Ovary (tissue), 3 donors: Measurements from ENCODE around the gene CCR6.
"Not testable (repeated sequence)": the region's sequence is repeated elsewhere in the genome, so short reads cannot be mapped to it uniquely, and the experiment has no call there.

Source experiments
- EP300 ChIP-seq: sonication (generic); formaldehyde crosslinking; IDR thresholded peaks from one replicate; pipeline ENCODE4 v1.6.1; 2017; ENCODE audit warnings: antibody characterized with exemption
- POLR2A ChIP-seq: fragments of 450-650 bp; IDR thresholded peaks from one replicate; pipeline ENCODE4 v1.6.1; 2017; ENCODE audit warnings: antibody characterized with exemption, mild to moderate bottlenecking, moderate library complexity
- TF ChIP-seq, protein P1 (sequence below), 3 donors: fragments of 450-650 bp in 2 of 3; fragments of 200-600 bp in 1 of 3; IDR thresholded peaks; one replicate each; pipeline versions ENCODE4 v1.5.1 to v1.8.0; 2016 to 2022; ENCODE audit warnings: antibody characterized with exemption in 3 of 3, mild to moderate bottlenecking in 1 of 3
- donor health status: DM: no; HTN: no; CAD: no.

DNA sequence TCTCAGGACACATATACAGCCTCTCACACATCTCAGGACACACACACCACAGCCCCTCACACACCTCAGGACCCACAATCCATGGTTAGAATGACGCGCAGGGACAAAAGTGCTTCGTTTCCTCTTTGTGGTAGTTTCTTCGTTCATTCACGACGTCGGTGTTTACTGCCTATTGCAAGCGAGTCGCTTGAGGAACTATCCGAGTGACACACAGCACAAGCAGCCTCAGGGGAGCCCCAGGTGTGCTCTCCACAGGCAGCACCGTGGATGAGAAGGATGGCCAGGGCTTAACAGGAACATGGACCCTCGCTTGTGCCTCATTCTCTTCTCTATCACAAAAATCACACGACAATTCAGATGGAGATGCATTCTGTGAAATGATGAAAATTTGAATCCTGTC is 47.0 kb downstream of the CCR6 start:
- not testable (repeated sequence) for TF ChIP-seq EP300, POLR2A
- TF ChIP-seq, protein P1, sequence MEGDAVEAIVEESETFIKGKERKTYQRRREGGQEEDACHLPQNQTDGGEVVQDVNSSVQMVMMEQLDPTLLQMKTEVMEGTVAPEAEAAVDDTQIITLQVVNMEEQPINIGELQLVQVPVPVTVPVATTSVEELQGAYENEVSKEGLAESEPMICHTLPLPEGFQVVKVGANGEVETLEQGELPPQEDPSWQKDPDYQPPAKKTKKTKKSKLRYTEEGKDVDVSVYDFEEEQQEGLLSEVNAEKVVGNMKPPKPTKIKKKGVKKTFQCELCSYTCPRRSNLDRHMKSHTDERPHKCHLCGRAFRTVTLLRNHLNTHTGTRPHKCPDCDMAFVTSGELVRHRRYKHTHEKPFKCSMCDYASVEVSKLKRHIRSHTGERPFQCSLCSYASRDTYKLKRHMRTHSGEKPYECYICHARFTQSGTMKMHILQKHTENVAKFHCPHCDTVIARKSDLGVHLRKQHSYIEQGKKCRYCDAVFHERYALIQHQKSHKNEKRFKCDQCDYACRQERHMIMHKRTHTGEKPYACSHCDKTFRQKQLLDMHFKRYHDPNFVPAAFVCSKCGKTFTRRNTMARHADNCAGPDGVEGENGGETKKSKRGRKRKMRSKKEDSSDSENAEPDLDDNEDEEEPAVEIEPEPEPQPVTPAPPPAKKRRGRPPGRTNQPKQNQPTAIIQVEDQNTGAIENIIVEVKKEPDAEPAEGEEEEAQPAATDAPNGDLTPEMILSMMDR (IDR thresholded peaks at IDR 0.05): not testable (repeated sequence)
